ENCODE results near the gene DKK3. TPM values are rescaled to one million over a fixed set of nuclear protein-coding genes. Genes with fewer than 3 reads are reported as not detected.

Gene DKK3
- polyA plus RNA-seq, 4 donors = 4.2 to 29.1 (median 6.9) TPM

DNA sequence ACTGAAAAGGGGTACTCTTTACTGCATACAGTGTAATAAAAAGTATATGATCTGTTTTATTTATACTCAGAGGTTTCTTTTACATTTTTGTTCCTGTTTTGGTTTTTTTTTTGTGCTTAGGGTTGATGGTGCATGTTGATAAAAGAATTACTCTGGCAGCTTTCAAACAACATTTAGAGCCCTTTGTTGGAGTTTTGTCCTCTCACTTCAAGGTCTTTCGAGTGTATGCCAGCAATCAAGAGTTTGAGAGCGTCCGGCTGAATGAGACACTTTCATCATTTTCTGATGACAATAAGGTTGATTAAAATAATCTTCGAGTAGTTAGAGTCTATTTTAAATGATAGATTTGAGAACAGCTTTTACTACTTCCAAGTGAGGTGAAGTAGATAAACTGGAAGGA, 60.6 kb downstream of the DKK3 start:
- Histone ChIP-seq H3K4me3 (ENCODE audit: low read depth in 1 of 3, low read length in 3 of 3) (no peak overlapping the region), H3K4me1 (ENCODE audit: control insufficient read depth in 3 of 3, insufficient read depth in 2 of 3, low read depth in 1 of 3, low read length in 2 of 3) (no peaks in the 10 kb centered on the region), H3K36me3 (ENCODE audit: control insufficient read depth in 3 of 3, insufficient read depth in 2 of 3, low read depth in 1 of 3, low read length in 3 of 3) (peaks cover 6 to 18% (median 16%) of the 10 kb centered on the region in 3 donors), H3K27ac (ENCODE audit: low read depth in 1 of 3, low read length in 2 of 3) (no peak overlapping the region), H3K27me3 (ENCODE audit: control insufficient read depth in 3 of 3, insufficient read depth in 3 of 3, low read length in 3 of 3) (no peaks in the 10 kb centered on the region), H3K9me3 (ENCODE audit: control insufficient read depth in 2 of 2, insufficient read depth in 1 of 2, low read depth in 1 of 2, low read length in 1 of 2) (no peaks in the 10 kb centered on the region)
- FAIRE-seq = no peak
- no peak for DNase-seq
- 86 to 88% (median 87%) methylated on average over 4 of the region's 4 CpGs for WGBS, 3 donors

DNA sequence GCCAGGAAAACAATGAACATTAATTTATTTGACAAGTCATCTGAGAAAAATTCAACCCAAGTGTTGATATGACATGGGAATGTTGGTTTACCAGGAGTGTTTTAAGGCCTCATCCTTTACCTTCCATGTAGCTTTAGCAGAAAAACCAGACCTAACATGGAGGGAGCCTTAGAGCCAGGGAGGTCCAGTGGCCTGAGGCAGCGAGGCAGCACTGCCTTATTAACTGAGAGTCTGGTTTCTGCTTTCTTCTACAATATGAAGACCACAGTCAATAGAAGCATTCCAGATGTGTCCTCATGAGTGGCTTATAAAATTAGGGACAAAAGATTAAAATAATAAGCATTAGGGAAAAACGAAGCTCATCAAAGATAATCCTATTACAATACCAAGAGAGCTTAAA, 61.5 kb downstream of the DKK3 start:
- Histone ChIP-seq H3K9me3 (ENCODE audit: control insufficient read depth in 2 of 2, insufficient read depth in 1 of 2, low read depth in 1 of 2, low read length in 1 of 2) (no peaks in the 10 kb centered on the region), H3K4me1 (ENCODE audit: control insufficient read depth in 3 of 3, insufficient read depth in 2 of 3, low read depth in 1 of 3, low read length in 2 of 3) (no peaks in the 10 kb centered on the region), H3K27ac (ENCODE audit: low read depth in 1 of 3, low read length in 2 of 3) (no peak overlapping the region), H3K36me3 (ENCODE audit: control insufficient read depth in 3 of 3, insufficient read depth in 2 of 3, low read depth in 1 of 3, low read length in 3 of 3) (peaks cover 6 to 23% (median 23%) of the 10 kb centered on the region in 3 donors), H3K27me3 (ENCODE audit: control insufficient read depth in 3 of 3, insufficient read depth in 3 of 3, low read length in 3 of 3) (no peaks in the 10 kb centered on the region), H3K4me3 (ENCODE audit: low read depth in 1 of 3, low read length in 3 of 3) (no peak overlapping the region)
- 93 to 97% (median 96%) methylated on average over 2 of the region's 2 CpGs for WGBS, 3 donors
- FAIRE-seq (no peak), DNase-seq (no peak)

- Histone ChIP-seq H3K4me3 (ENCODE audit: low read depth in 1 of 3, low read length in 3 of 3) (no peak overlapping the region), H3K27me3 (ENCODE audit: control insufficient read depth in 3 of 3, insufficient read depth in 3 of 3, low read length in 3 of 3) (no peaks in the 10 kb centered on the region), H3K27ac (ENCODE audit: low read depth in 1 of 3, low read length in 2 of 3) (no peak overlapping the region), H3K4me1 (ENCODE audit: control insufficient read depth in 3 of 3, insufficient read depth in 2 of 3, low read depth in 1 of 3, low read length in 2 of 3) (no peaks in the 10 kb centered on the region), H3K9me3 (ENCODE audit: control insufficient read depth in 2 of 2, insufficient read depth in 1 of 2, low read depth in 1 of 2, low read length in 1 of 2) (no peaks in the 10 kb centered on the region), H3K36me3 (ENCODE audit: control insufficient read depth in 3 of 3, insufficient read depth in 2 of 3, low read depth in 1 of 3, low read length in 3 of 3) (peaks cover 6 to 23% (median 17%) of the 10 kb centered on the region in 3 donors)
- DNase-seq = no peak
- WGBS, 3 donors = 91 to 97% (median 94%) methylated on average over 2 of the region's 2 CpGs
- no peak for FAIRE-seq
These were observed 62.2 kb downstream of the DKK3 start for GRCh38 chr11:11946180-11946579.

- Histone ChIP-seq H3K4me1 (ENCODE audit: control insufficient read depth in 3 of 3, insufficient read depth in 2 of 3, low read depth in 1 of 3, low read length in 2 of 3) (no peaks in the 10 kb centered on the region), H3K27me3 (ENCODE audit: control insufficient read depth in 3 of 3, insufficient read depth in 3 of 3, low read length in 3 of 3) (no peaks in the 10 kb centered on the region), H3K27ac (ENCODE audit: low read depth in 1 of 3, low read length in 2 of 3) (no peak overlapping the region), H3K9me3 (ENCODE audit: control insufficient read depth in 2 of 2, insufficient read depth in 1 of 2, low read depth in 1 of 2, low read length in 1 of 2) (no peaks in the 10 kb centered on the region), H3K36me3 (ENCODE audit: control insufficient read depth in 3 of 3, insufficient read depth in 2 of 3, low read depth in 1 of 3, low read length in 3 of 3) (peaks cover 6 to 27% (median 16%) of the 10 kb centered on the region in 3 donors), H3K4me3 (ENCODE audit: low read depth in 1 of 3, low read length in 3 of 3) (no peak overlapping the region)
- 91 to 94% (median 94%) methylated on average over 5 of the region's 5 CpGs for WGBS, 3 donors
- FAIRE-seq (no peak), DNase-seq (no peak)
These were observed 64.0 kb downstream of the DKK3 start for GRCh38 chr11:11944444-11944843.

GRCh38 chr11:11942668-11943067, 65.8 kb downstream of the DKK3 start:
- WGBS, 3 donors = 95 to 96% (median 96%) methylated on average over 3 of the region's 3 CpGs
- Histone ChIP-seq H3K27me3 (ENCODE audit: control insufficient read depth in 3 of 3, insufficient read depth in 3 of 3, low read length in 3 of 3) (no peaks in the 10 kb centered on the region), H3K27ac (ENCODE audit: low read depth in 1 of 3, low read length in 2 of 3) (no peak overlapping the region), H3K9me3 (ENCODE audit: control insufficient read depth in 2 of 2, insufficient read depth in 1 of 2, low read depth in 1 of 2, low read length in 1 of 2) (no peaks in the 10 kb centered on the region), H3K4me1 (ENCODE audit: control insufficient read depth in 3 of 3, insufficient read depth in 2 of 3, low read depth in 1 of 3, low read length in 2 of 3) (no peaks in the 10 kb centered on the region), H3K4me3 (ENCODE audit: low read depth in 1 of 3, low read length in 3 of 3) (no peak overlapping the region), H3K36me3 (ENCODE audit: control insufficient read depth in 3 of 3, insufficient read depth in 2 of 3, low read depth in 1 of 3, low read length in 3 of 3) (peaks cover 8 to 29% (median 16%) of the 10 kb centered on the region in 3 donors)
- FAIRE-seq (no peak), DNase-seq (no peak)

DNA sequence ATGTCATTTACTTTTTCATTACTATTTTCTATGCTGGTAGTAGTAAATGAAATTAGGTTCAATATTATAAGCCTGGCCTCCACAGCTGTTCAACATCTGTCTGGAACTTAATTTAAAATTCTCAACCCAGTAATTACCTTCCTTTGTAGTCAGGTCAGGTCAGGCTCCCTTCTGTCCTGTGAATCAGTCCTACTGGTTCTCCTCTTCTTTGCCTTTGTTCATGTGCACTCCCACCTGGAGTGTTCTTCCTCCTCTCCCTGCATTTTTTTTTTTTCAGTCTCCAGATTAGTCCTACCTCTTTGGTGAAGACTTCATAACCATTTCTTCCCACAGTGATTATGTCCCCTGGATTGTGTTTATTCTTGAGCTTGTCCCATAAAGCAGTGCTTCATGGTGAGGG, 67.9 kb downstream of the DKK3 start:
- Histone ChIP-seq H3K27me3 (ENCODE audit: control insufficient read depth in 3 of 3, insufficient read depth in 3 of 3, low read length in 3 of 3) (no peaks in the 10 kb centered on the region), H3K27ac (ENCODE audit: low read depth in 1 of 3, low read length in 2 of 3) (no peak overlapping the region), H3K9me3 (ENCODE audit: control insufficient read depth in 2 of 2, insufficient read depth in 1 of 2, low read depth in 1 of 2, low read length in 1 of 2) (no peaks in the 10 kb centered on the region), H3K4me3 (ENCODE audit: low read depth in 1 of 3, low read length in 3 of 3) (no peak overlapping the region), H3K36me3 (ENCODE audit: control insufficient read depth in 3 of 3, insufficient read depth in 2 of 3, low read depth in 1 of 3, low read length in 3 of 3) (peaks cover 3 to 24% (median 16%) of the 10 kb centered on the region in 3 donors), H3K4me1 (ENCODE audit: control insufficient read depth in 3 of 3, insufficient read depth in 2 of 3, low read depth in 1 of 3, low read length in 2 of 3) (no peaks in the 10 kb centered on the region)
- DNase-seq = no peak
- no peak for FAIRE-seq

GRCh38 chr11:11937957-11938356, 70.5 kb downstream of the DKK3 start:
- Histone ChIP-seq H3K9me3 (ENCODE audit: control insufficient read depth in 2 of 2, insufficient read depth in 1 of 2, low read depth in 1 of 2, low read length in 1 of 2) (no peaks in the 10 kb centered on the region), H3K27ac (ENCODE audit: low read depth in 1 of 3, low read length in 2 of 3) (no peak overlapping the region), H3K27me3 (ENCODE audit: control insufficient read depth in 3 of 3, insufficient read depth in 3 of 3, low read length in 3 of 3) (no peaks in the 10 kb centered on the region), H3K4me1 (ENCODE audit: control insufficient read depth in 3 of 3, insufficient read depth in 2 of 3, low read depth in 1 of 3, low read length in 2 of 3) (no peaks in the 10 kb centered on the region), H3K36me3 (ENCODE audit: control insufficient read depth in 3 of 3, insufficient read depth in 2 of 3, low read depth in 1 of 3, low read length in 3 of 3) (peaks cover 2 to 25% (median 14%) of the 10 kb centered on the region in 3 donors), H3K4me3 (ENCODE audit: low read depth in 1 of 3, low read length in 3 of 3) (no peak overlapping the region)
- no peak for FAIRE-seq
- WGBS, 3 donors = 97 to 100% (median 98%) methylated on average over 1 of the region's 1 CpG
- no peak for DNase-seq

GRCh38 chr11:11937433-11937832, 71.0 kb downstream of the DKK3 start:
- Histone ChIP-seq H3K4me3 (ENCODE audit: low read depth in 1 of 3, low read length in 3 of 3) (no peak overlapping the region), H3K4me1 (ENCODE audit: control insufficient read depth in 3 of 3, insufficient read depth in 2 of 3, low read depth in 1 of 3, low read length in 2 of 3) (no peaks in the 10 kb centered on the region), H3K36me3 (ENCODE audit: control insufficient read depth in 3 of 3, insufficient read depth in 2 of 3, low read depth in 1 of 3, low read length in 3 of 3) (peaks cover 2 to 20% (median 9%) of the 10 kb centered on the region in 3 donors), H3K27ac (ENCODE audit: low read depth in 1 of 3, low read length in 2 of 3) (no peak overlapping the region), H3K9me3 (ENCODE audit: control insufficient read depth in 2 of 2, insufficient read depth in 1 of 2, low read depth in 1 of 2, low read length in 1 of 2) (no peaks in the 10 kb centered on the region), H3K27me3 (ENCODE audit: control insufficient read depth in 3 of 3, insufficient read depth in 3 of 3, low read length in 3 of 3) (no peaks in the 10 kb centered on the region)
- FAIRE-seq = no peak
- DNase-seq = no peak
- 88 to 93% (median 92%) methylated on average over 3 of the region's 3 CpGs for WGBS, 3 donors

GRCh38 chr11:11935536-11935935, 72.9 kb downstream of the DKK3 start:
- DNase-seq (no peak), FAIRE-seq (no peak)
- no peak overlapping the region for H3K27ac ChIP-seq (ENCODE audit: low read depth in 1 of 3, low read length in 2 of 3)
- H3K27me3 ChIP-seq (ENCODE audit: control insufficient read depth in 3 of 3, insufficient read depth in 3 of 3, low read length in 3 of 3) = no peaks in the 10 kb centered on the region
- no peaks in the 10 kb centered on the region for H3K4me1 ChIP-seq (ENCODE audit: control insufficient read depth in 3 of 3, insufficient read depth in 2 of 3, low read depth in 1 of 3, low read length in 2 of 3)
- peaks cover 3 to 17% (median 6%) of the 10 kb centered on the region in 3 donors for H3K36me3 ChIP-seq (ENCODE audit: control insufficient read depth in 3 of 3, insufficient read depth in 2 of 3, low read depth in 1 of 3, low read length in 3 of 3)
- 97 to 99% (median 98%) methylated on average over 2 of the region's 2 CpGs for WGBS, 3 donors
- no peak overlapping the region for H3K4me3 ChIP-seq (ENCODE audit: low read depth in 1 of 3, low read length in 3 of 3)
- no peaks in the 10 kb centered on the region for H3K9me3 ChIP-seq (ENCODE audit: control insufficient read depth in 2 of 2, insufficient read depth in 1 of 2, low read depth in 1 of 2, low read length in 1 of 2)

All from small intestine (tissue), 7 donors.